Measurements from ENCODE around the gene TMEM258.

GRCh38 chr11:61839742-61840141 lies 47.3 kb upstream of the TMEM258 start:
- no peak for TF ChIP-seq MTA3 (IDR thresholded peaks at IDR 0.05; ENCODE audit: borderline replicate concordance, low read length)
- no peak for TF ChIP-seq BHLHE40 (IDR thresholded peaks at IDR 0.05; ENCODE audit: borderline replicate concordance in 1 of 2, low read depth in 2 of 2, low read length in 1 of 2)
- TF ChIP-seq CHD2 (IDR thresholded peaks at IDR 0.05; ENCODE audit: borderline replicate concordance, low read depth, low read length): no peak

All from GM12878 (cell line).